ENCODE results near the gene GPR156.

GPR156 gene

GRCh38 chr3:120119846-120120510 lies 165.0 kb downstream of the GPR156 start:
- DNase-seq (ENCODE audit: low read depth), result no peak

Measured in stimulated activated CD8-positive, alpha-beta memory T cell treated with anti-CD3 and anti-CD28 coated beads, Interleukin-15, amount 100 ng/mL, for 24 hours (primary cell).